ENCODE measurements around the gene ARHGEF19.

Gene ARHGEF19

GRCh38 chr1:16149702-16150488 is 62.6 kb downstream of the ARHGEF19 start:
- Histone ChIP-seq H3K9me2 (replicated peaks; ENCODE audit: low read depth, low read length) (no peaks in the 10 kb centered on the region), H3K9me3 (ENCODE audit: insufficient read depth, low read depth, low read length) (no peaks in the 10 kb centered on the region), H3K27me3 (ENCODE audit: insufficient read depth, low read length, poor library complexity, severe bottlenecking) (no peaks in the 10 kb centered on the region), H3K4me2 (ENCODE audit: low read depth, low read length, poor library complexity, severe bottlenecking) (peak overlapping the region; percentile 47), H3F3A (ENCODE audit: low read depth) (no peaks in the 10 kb centered on the region), H3K36me3 (ENCODE audit: insufficient read depth, low read length) (no peaks in the 10 kb centered on the region), H3K79me2 (ENCODE audit: insufficient read depth, low read length) (no peaks in the 10 kb centered on the region), H3K4me1 (ENCODE audit: insufficient read depth, low read length, poor library complexity, severe bottlenecking) (peaks cover 22% of the 10 kb centered on the region), H2AFZ (ENCODE audit: low read length) (no peak overlapping the region), H3K4me3 (ENCODE audit: low read length, poor library complexity, severe bottlenecking) (no peak overlapping the region), H3K9ac (ENCODE audit: low read depth, low read length, poor library complexity, severe bottlenecking) (no peak overlapping the region), H4K20me1 (ENCODE audit: insufficient read depth, low read length, poor library complexity, severe bottlenecking) (no peaks in the 10 kb centered on the region)
- no peak for TF ChIP-seq EZH2phosphoT487 (IDR thresholded peaks at IDR 0.05; ENCODE audit: borderline replicate concordance)
- TF ChIP-seq CTCF (conservative IDR thresholded peaks at IDR 0.05; ENCODE audit: low read length), result no peak

GRCh38 chr1:16149146-16149545 is 63.3 kb downstream of the ARHGEF19 start:
- no peak overlapping the region for H3K9ac ChIP-seq (ENCODE audit: low read depth, low read length, poor library complexity, severe bottlenecking)
- no peak overlapping the region for H3K4me3 ChIP-seq (ENCODE audit: low read length, poor library complexity, severe bottlenecking)
- H3F3A ChIP-seq (ENCODE audit: low read depth), result no peaks in the 10 kb centered on the region
- no peaks in the 10 kb centered on the region for H4K20me1 ChIP-seq (ENCODE audit: insufficient read depth, low read length, poor library complexity, severe bottlenecking)
- H3K27me3 ChIP-seq (ENCODE audit: insufficient read depth, low read length, poor library complexity, severe bottlenecking), result no peaks in the 10 kb centered on the region
- H3K4me2 ChIP-seq (ENCODE audit: low read depth, low read length, poor library complexity, severe bottlenecking), result no peak overlapping the region
- H3K9me2 ChIP-seq (replicated peaks; ENCODE audit: low read depth, low read length), result no peaks in the 10 kb centered on the region
- H3K79me2 ChIP-seq (ENCODE audit: insufficient read depth, low read length), result no peaks in the 10 kb centered on the region
- no peak for TF ChIP-seq EZH2phosphoT487 (IDR thresholded peaks at IDR 0.05; ENCODE audit: borderline replicate concordance)
- no peak for TF ChIP-seq CTCF (conservative IDR thresholded peaks at IDR 0.05; ENCODE audit: low read length)
- H3K4me1 ChIP-seq (ENCODE audit: insufficient read depth, low read length, poor library complexity, severe bottlenecking), result peaks cover 25% of the 10 kb centered on the region
- H3K9me3 ChIP-seq (ENCODE audit: insufficient read depth, low read depth, low read length), result no peaks in the 10 kb centered on the region
- H2AFZ ChIP-seq (ENCODE audit: low read length), result no peak overlapping the region
- H3K36me3 ChIP-seq (ENCODE audit: insufficient read depth, low read length), result no peaks in the 10 kb centered on the region

GRCh38 chr1:16148329-16149092 is 63.9 kb downstream of the ARHGEF19 start:
- H3K36me3 ChIP-seq (ENCODE audit: insufficient read depth, low read length), result no peaks in the 10 kb centered on the region
- no peaks in the 10 kb centered on the region for H3K27me3 ChIP-seq (ENCODE audit: insufficient read depth, low read length, poor library complexity, severe bottlenecking)
- no peaks in the 10 kb centered on the region for H3K9me3 ChIP-seq (ENCODE audit: insufficient read depth, low read depth, low read length)
- TF ChIP-seq CTCF (conservative IDR thresholded peaks at IDR 0.05; ENCODE audit: low read length) (no peak), EZH2phosphoT487 (IDR thresholded peaks at IDR 0.05; ENCODE audit: borderline replicate concordance) (no peak)
- H2AFZ ChIP-seq (ENCODE audit: low read length), result no peak overlapping the region
- no peak overlapping the region for H3K4me3 ChIP-seq (ENCODE audit: low read length, poor library complexity, severe bottlenecking)
- H3F3A ChIP-seq (ENCODE audit: low read depth), result no peaks in the 10 kb centered on the region
- H3K9me2 ChIP-seq (replicated peaks; ENCODE audit: low read depth, low read length), result no peaks in the 10 kb centered on the region
- no peaks in the 10 kb centered on the region for H3K79me2 ChIP-seq (ENCODE audit: insufficient read depth, low read length)
- peaks cover 28% of the 10 kb centered on the region for H3K4me1 ChIP-seq (ENCODE audit: insufficient read depth, low read length, poor library complexity, severe bottlenecking)
- H3K9ac ChIP-seq (ENCODE audit: low read depth, low read length, poor library complexity, severe bottlenecking), result no peak overlapping the region
- no peaks in the 10 kb centered on the region for H4K20me1 ChIP-seq (ENCODE audit: insufficient read depth, low read length, poor library complexity, severe bottlenecking)
- H3K4me2 ChIP-seq (ENCODE audit: low read depth, low read length, poor library complexity, severe bottlenecking), result no peak overlapping the region
